GM12801 (cell line): ENCODE measurements around the gene DOCK1.

ENCODE experiments used
- TF ChIP-seq, protein P1 (sequence below): IDR thresholded peaks from one replicate; pipeline ENCODE4 v1.5.1; 2011; ENCODE audit warnings: control low read depth; ENCODE audit not compliant: insufficient read length; ENCODE audit errors: extremely low read depth

Gene DOCK1

DNA sequence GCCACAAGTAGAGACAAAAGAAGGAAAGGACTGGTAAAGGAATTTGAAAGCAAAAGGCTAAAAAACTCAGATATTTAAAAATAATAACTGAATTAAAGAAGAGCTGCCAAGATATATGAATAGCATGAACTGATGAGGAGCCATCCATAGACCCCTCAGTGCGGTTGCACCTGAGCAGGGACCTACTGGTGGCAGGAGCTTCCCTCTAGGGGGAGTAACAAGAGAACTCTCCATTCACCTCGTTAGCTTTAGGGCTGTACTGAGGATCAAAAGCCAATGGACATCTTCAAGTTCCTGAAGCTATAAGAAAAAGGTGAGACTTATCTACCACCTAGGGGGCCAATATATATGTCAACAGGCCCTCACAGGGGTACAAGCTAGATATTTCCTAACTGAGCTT is 27.8 kb upstream of the DOCK1 start:
- TF ChIP-seq, protein P1, sequence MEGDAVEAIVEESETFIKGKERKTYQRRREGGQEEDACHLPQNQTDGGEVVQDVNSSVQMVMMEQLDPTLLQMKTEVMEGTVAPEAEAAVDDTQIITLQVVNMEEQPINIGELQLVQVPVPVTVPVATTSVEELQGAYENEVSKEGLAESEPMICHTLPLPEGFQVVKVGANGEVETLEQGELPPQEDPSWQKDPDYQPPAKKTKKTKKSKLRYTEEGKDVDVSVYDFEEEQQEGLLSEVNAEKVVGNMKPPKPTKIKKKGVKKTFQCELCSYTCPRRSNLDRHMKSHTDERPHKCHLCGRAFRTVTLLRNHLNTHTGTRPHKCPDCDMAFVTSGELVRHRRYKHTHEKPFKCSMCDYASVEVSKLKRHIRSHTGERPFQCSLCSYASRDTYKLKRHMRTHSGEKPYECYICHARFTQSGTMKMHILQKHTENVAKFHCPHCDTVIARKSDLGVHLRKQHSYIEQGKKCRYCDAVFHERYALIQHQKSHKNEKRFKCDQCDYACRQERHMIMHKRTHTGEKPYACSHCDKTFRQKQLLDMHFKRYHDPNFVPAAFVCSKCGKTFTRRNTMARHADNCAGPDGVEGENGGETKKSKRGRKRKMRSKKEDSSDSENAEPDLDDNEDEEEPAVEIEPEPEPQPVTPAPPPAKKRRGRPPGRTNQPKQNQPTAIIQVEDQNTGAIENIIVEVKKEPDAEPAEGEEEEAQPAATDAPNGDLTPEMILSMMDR, result no peak

DNA sequence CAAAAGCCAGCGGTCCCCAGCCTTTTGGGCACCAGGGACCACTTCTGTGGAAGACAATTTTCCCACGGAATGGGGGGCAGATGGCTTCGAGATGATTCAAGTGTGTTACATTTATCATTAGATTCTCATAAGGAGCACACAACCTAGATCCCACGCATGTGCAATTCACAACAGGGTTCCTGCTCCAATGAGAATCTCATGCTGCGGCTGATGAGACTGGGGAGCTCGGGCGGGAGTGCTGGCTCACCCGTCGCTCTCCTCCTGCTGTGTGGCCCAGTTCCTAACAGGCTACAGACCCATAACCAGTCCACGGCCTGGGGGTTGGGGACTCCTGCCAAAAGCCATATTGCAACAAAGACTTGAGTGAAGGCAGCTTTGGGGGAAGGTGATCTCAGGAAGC is 26.6 kb upstream of the DOCK1 start:
- TF ChIP-seq, protein P1, result no peak

DNA sequence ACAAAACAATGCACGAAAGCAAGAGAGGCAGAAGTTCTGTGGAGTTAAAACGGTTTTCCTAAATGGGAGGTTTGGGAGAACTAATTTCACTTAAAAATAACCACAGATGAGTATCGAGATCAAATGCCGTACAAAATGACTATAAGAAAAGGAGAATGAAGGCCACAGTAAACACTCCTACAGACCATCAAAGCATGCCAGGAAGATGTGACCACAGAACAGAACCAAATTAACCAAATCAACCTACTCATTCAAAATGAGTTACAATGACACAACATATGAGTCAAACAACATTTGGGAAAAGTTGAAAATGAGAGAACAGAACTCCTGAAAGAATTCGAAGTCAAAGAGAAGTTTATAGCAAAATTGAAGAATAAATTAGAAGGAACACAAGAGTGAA is 24.3 kb upstream of the DOCK1 start:
- TF ChIP-seq, protein P1, result no peak

GRCh38 chr10:126889421-126889820 is 15.8 kb upstream of the DOCK1 start:
- TF ChIP-seq, protein P1, result no peak

DNA sequence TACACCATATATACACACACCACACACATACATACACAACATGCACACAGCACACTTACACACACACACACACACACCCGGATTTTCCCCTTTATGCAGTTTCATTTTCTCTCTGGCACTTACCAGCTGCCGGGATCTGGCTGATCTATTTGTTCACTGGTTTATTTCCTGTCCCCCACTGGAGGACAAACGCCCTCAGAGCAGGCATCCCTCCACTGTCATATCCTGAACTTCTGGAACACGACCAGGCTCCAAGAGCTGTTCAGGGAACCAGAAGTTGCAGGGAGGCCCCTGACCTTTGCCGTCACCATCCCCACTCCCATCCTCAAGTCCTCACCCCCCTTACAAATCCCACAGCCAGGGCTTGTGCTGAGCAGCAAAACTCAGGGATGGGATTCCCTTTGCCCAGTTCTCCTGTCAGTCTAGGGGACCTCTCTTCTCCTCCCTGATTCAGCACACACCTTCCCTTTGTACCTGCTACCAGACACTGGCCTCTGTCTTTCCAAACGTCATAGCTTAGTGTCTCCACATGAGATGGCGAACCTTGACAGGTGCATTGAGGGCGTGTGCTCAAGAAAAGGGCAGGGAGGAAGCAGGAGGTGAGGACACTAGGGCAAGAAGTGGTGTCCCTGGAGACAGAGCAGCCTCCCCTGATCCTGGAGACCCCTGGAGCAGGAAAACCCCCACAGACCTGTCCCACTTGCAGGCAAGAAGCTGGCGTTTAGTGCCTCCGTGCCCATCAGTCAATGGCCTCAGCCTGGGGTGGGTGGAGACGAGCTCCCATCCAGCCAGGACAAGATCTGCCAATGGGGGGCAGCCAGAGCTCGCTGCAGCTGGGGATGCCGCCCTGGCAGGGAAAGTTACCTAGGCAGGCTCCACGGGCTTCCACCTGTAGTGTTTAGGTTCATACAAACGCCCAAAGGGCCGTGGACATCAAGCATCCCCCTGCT is 12.7 kb upstream of the DOCK1 start:
- TF ChIP-seq, protein P1, result no peak

- TF ChIP-seq, protein P1, result no peak
Measured at GRCh38 chr10:126893206-126893605, 12.0 kb upstream of the DOCK1 start.

DNA sequence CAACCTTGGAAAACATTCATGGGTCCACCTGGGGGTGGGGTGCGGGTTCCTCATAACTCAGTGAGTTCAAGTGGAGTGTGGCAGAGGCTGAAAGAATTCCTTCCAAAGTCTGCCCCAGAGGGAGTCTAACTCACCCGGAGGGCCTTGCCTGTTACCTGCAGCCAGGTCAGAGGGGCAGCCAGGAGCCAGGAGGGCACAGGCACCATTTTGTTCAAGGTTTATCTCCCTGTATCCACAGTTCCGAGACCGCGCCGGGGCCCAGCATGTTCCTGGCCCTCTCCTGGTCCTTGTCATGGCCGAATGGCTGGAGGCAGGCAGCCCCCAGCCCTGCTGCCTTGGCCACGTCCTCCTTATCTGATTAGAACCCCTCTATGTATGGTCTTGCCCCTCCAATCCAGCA is 11.4 kb upstream of the DOCK1 start:
- TF ChIP-seq, protein P1, result no peak
